Spinal cord (tissue), 10 donors: ENCODE data around the gene ADNP. TPM values are rescaled to one million over a fixed set of nuclear protein-coding genes. Genes with fewer than 3 reads are reported as not detected.

Experiments
- DNase-seq, 6 donors: peaks; one replicate each; pipeline versions ENCODE4 v3.0.0 to v3.0.0-alpha.2; 2013 to 2015; ENCODE audit warnings: low spot score in 6 of 6, low read depth in 4 of 6
- H3K27ac ChIP-seq: one replicate; pipeline ENCODE4 v1.5.1; 2013; ENCODE audit warnings: low read depth, low read length, control low read depth
- H3K27me3 ChIP-seq: one replicate; pipeline ENCODE4 v1.6.1; 2013; ENCODE audit warnings: low read length; ENCODE audit not compliant: control insufficient read depth, insufficient read depth
- H3K36me3 ChIP-seq: one replicate; pipeline ENCODE4 v1.6.1; 2013; ENCODE audit warnings: low read length; ENCODE audit not compliant: control insufficient read depth, insufficient read depth
- H3K4me1 ChIP-seq: one replicate; pipeline ENCODE4 v1.6.1; 2013; ENCODE audit warnings: low read length; ENCODE audit not compliant: control insufficient read depth, insufficient read depth
- H3K4me3 ChIP-seq: one replicate; pipeline ENCODE4 v1.5.1; 2013; ENCODE audit warnings: low read depth, low read length, control low read depth
- H3K9me3 ChIP-seq: one replicate; pipeline ENCODE4 v1.6.1; 2013; ENCODE audit warnings: low read length; ENCODE audit not compliant: control insufficient read depth, insufficient read depth
- WGBS: methylation state at CpG from one replicate; pipeline ENCODE4 v1.1.5; 2013; ENCODE audit warnings: missing lambda C conversion rate; ENCODE audit not compliant: insufficient coverage; 5-methylcytosine and 5-hydroxymethylcytosine counted together
- polyA plus RNA-seq, 2 donors: library from polyadenylated mRNA; unstranded; fragments of 120-200 nt; gene quantifications; one replicate each; pipeline ENCODE4 v1.2.1, GENCODE V29; 2013; ENCODE audit not compliant: insufficient read length in 2 of 2
- total RNA-seq, 2 donors: library from RNA; depleted of rRNA in 1 of 2; stranded (reverse); fragments of 120-200 nt in 1 of 2; fragments of >200 nt in 1 of 2; gene quantifications; one replicate each; pipeline versions ENCODE4 v1.2.3 to v1.2.4, GENCODE V29; 2013 to 2014
- donor health status: healthy.

Gene ADNP
- total and polyA plus RNA-seq, 4 donors, result 58.7 to 93.3 (median 76.6) TPM

- DNase-seq, result no peak
- Histone ChIP-seq H3K9me3 (no peaks in the 10 kb centered on the region), H3K27ac (no peak overlapping the region), H3K36me3 (peaks cover 28% of the 10 kb centered on the region), H3K4me3 (no peak overlapping the region), H3K27me3 (no peaks in the 10 kb centered on the region), H3K4me1 (peaks cover 1% of the 10 kb centered on the region)
- WGBS, result 98% methylated on average over 13 of the region's 19 CpGs
Measured at GRCh38 chr20:50876063-50876685, 55.1 kb downstream of the ADNP start.

- Histone ChIP-seq H3K4me1 (peaks cover 12% of the 10 kb centered on the region), H3K27me3 (no peaks in the 10 kb centered on the region), H3K9me3 (no peaks in the 10 kb centered on the region), H3K4me3 (no peak overlapping the region), H3K27ac (no peak overlapping the region), H3K36me3 (peaks cover 30% of the 10 kb centered on the region)
- no peak for DNase-seq
- WGBS, result 81% methylated on average over 11 of the region's 28 CpGs
Measured at GRCh38 chr20:50874758-50875665, 56.2 kb downstream of the ADNP start.

GRCh38 chr20:50874111-50874757 lies 57.0 kb downstream of the ADNP start:
- peaks cover 12% of the 10 kb centered on the region for H3K4me1 ChIP-seq
- 94% methylated on average over 9 of the region's 10 CpGs for WGBS
- peaks cover 25% of the 10 kb centered on the region for H3K36me3 ChIP-seq
- DNase-seq, result no peak
- no peak overlapping the region for H3K4me3 ChIP-seq
- H3K27me3 ChIP-seq, result no peaks in the 10 kb centered on the region
- H3K9me3 ChIP-seq, result no peaks in the 10 kb centered on the region
- no peak overlapping the region for H3K27ac ChIP-seq

DNA sequence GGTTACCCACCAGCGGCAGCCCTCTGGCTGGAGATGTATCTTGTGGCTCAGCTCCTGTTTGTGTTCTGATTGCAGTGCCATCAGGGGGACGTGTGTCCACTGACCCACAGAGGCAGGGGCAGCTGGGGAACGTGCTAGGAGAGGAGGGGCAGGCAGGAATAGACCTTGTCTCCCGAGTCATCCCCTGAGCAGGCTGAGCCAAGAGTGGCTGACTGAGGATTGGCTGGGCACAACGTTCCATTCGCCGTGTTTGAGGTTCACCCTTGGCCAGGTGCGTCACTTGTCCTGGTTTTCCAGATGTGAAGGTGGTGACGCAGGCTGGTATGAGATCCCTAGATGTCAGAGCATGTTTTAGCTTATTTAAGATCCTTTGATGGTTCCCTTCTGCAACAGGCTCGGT lies 57.7 kb downstream of the ADNP start:
- no peak overlapping the region for H3K27ac ChIP-seq
- no peak overlapping the region for H3K4me3 ChIP-seq
- no peak for DNase-seq
- WGBS, result 88% methylated on average over 10 of the region's 10 CpGs
- no peaks in the 10 kb centered on the region for H3K27me3 ChIP-seq
- peaks cover 25% of the 10 kb centered on the region for H3K36me3 ChIP-seq
- no peaks in the 10 kb centered on the region for H3K9me3 ChIP-seq
- peaks cover 12% of the 10 kb centered on the region for H3K4me1 ChIP-seq

- 68% methylated on average over 11 of the region's 16 CpGs for WGBS
- peaks cover 12% of the 10 kb centered on the region for H3K4me1 ChIP-seq
- H3K36me3 ChIP-seq, result peaks cover 25% of the 10 kb centered on the region
- no peak for DNase-seq
- no peak overlapping the region for H3K27ac ChIP-seq
- H3K9me3 ChIP-seq, result no peaks in the 10 kb centered on the region
- H3K4me3 ChIP-seq, result no peak overlapping the region
- no peaks in the 10 kb centered on the region for H3K27me3 ChIP-seq
Measured at GRCh38 chr20:50872560-50873425, 58.4 kb downstream of the ADNP start.

DNA sequence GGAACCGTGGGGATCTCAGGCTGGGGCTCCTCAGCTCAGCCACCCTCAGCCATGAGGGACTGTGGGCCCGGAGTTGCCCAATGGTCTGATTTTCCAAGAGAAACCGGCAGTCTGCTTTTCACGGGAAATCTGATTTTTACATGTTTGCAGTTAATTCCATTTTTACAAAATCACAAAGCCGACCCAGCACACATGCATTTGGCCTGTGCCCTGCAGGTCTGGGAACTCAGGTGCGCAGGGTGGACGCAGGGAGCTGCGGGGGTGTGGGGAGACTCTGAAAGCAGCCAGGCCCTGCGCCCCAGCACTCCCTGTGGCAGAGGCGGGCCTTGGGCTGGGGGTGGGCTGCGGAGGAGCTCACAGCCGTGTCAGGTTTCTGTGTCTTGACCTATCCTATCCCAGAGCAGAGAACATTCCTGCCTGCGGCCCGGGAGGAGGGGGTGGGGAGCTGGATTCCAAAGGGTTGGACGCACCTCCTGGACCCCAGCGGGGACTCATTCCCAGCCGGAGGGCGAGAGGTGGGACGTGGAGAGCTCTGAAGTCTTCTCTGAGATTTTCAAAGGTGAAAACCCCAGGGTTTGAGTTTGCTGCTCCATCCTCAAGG lies 60.6 kb downstream of the ADNP start:
- peak in 1 of 6 donors; percentile 57 for DNase-seq
- Histone ChIP-seq H3K4me1 (peaks cover 16% of the 10 kb centered on the region), H3K4me3 (no peak overlapping the region), H3K27ac (no peak overlapping the region), H3K27me3 (no peaks in the 10 kb centered on the region), H3K36me3 (peaks cover 11% of the 10 kb centered on the region), H3K9me3 (no peaks in the 10 kb centered on the region)
- 42% methylated on average over 13 of the region's 19 CpGs for WGBS

- Histone ChIP-seq H3K27me3 (no peaks in the 10 kb centered on the region), H3K27ac (no peak overlapping the region), H3K36me3 (peaks cover 14% of the 10 kb centered on the region), H3K9me3 (no peaks in the 10 kb centered on the region), H3K4me1 (peaks cover 22% of the 10 kb centered on the region), H3K4me3 (no peak overlapping the region)
- 94% methylated on average over 7 of the region's 11 CpGs for WGBS
- no peak for DNase-seq
Measured at GRCh38 chr20:50868509-50869495, 62.4 kb downstream of the ADNP start.

GRCh38 chr20:50867805-50868204 lies 63.4 kb downstream of the ADNP start:
- Histone ChIP-seq H3K4me3 (no peak overlapping the region), H3K27me3 (no peaks in the 10 kb centered on the region), H3K36me3 (peaks cover 14% of the 10 kb centered on the region), H3K27ac (no peak overlapping the region), H3K9me3 (no peaks in the 10 kb centered on the region), H3K4me1 (peaks cover 22% of the 10 kb centered on the region)
- no peak for DNase-seq
- no CpG with 5 or more reads among the region's 6 CpGs for WGBS
